Hepatocyte (in vitro differentiated cells): ENCODE measurements around the gene UBXN2A. TPM values are rescaled to one million over a fixed set of nuclear protein-coding genes. Genes with fewer than 3 reads are reported as not detected.

Experiments used
- DNase-seq: peaks from one replicate; pipeline ENCODE4 v3.0.0-alpha.2; 2016; ENCODE audit warnings: low spot score
- H2AFZ ChIP-seq: fragments of 200-600 bp; sonication (generic); 2 replicates; pipeline ENCODE4 v1.6.0; 2016; ENCODE audit warnings: antibody characterized with exemption, mild to moderate bottlenecking
- H3K27ac ChIP-seq: fragments of 200-600 bp; sonication (generic); 2 replicates; pipeline ENCODE4 v1.5.1; 2016; ENCODE audit warnings: mild to moderate bottlenecking
- H3K27me3 ChIP-seq: fragments of 200-600 bp; sonication (generic); 2 replicates; pipeline ENCODE4 v1.6.1; 2016
- H3K36me3 ChIP-seq: fragments of 200-600 bp; sonication (generic); replicated peaks from 2 replicates; pipeline ENCODE4 v1.5.1; 2016; ENCODE audit warnings: low read depth; ENCODE audit not compliant: insufficient read depth
- H3K4me1 ChIP-seq: fragments of 200-600 bp; sonication (generic); 2 replicates; pipeline ENCODE4 v1.5.1; 2016; ENCODE audit warnings: mild to moderate bottlenecking, moderate library complexity; ENCODE audit not compliant: insufficient read depth
- H3K4me2 ChIP-seq: fragments of 200-600 bp; sonication (generic); 2 replicates; pipeline ENCODE4 v1.6.0; 2016
- H3K4me3 ChIP-seq: fragments of 200-600 bp; sonication (generic); 2 replicates; pipeline ENCODE4 v1.5.1; 2016; ENCODE audit warnings: mild to moderate bottlenecking
- H3K79me2 ChIP-seq: fragments of 200-600 bp; sonication (generic); 2 replicates; pipeline ENCODE4 v1.6.0; 2017; ENCODE audit warnings: mild to moderate bottlenecking
- H3K9me2 ChIP-seq: fragments of 200-600 bp; sonication (generic); replicated peaks from 2 replicates; pipeline ENCODE4 v1.6.0; 2017; ENCODE audit warnings: mild to moderate bottlenecking; ENCODE audit not compliant: insufficient read depth
- H3K9me3 ChIP-seq: fragments of 200-600 bp; sonication (generic); 2 replicates; pipeline ENCODE4 v1.5.1; 2016; ENCODE audit warnings: low read depth, mild to moderate bottlenecking
- H4K20me1 ChIP-seq: fragments of 200-600 bp; sonication (generic); 2 replicates; pipeline ENCODE4 v1.6.0; 2016; ENCODE audit warnings: mild to moderate bottlenecking; ENCODE audit not compliant: insufficient read depth, poor library complexity, severe bottlenecking
- EZH2 ChIP-seq: fragments of 200-600 bp; sonication (generic); IDR thresholded peaks from 2 replicates; pipeline ENCODE4 v1.6.1; 2016; ENCODE audit warnings: antibody characterized with exemption, mild to moderate bottlenecking, borderline replicate concordance
- EZH2phosphoT487 ChIP-seq: fragments of 200-600 bp; sonication (generic); IDR thresholded peaks from one replicate; pipeline ENCODE4 v1.6.1; 2018; ENCODE audit warnings: antibody characterized with exemption, mild to moderate bottlenecking, low read depth, moderate library complexity; ENCODE audit not compliant: unreplicated experiment, severe bottlenecking
- WGBS: methylation state at CpG from one replicate; pipeline ENCODE4 v1.1.6; 2016; ENCODE audit warnings: low lambda C conversion rate; ENCODE audit errors: missing lambda C conversion rate; 5-methylcytosine and 5-hydroxymethylcytosine counted together
- polyA plus RNA-seq: library from polyadenylated mRNA; unstranded; fragments of >200 nt; fragmentation: Nextera tagmentation; extraction: Ambion mirVana; gene quantifications from 2 replicates; pipeline ENCODE4 v1.2.1, GENCODE V29; 2016
- total RNA-seq: library from RNA; depleted of rRNA; stranded (reverse); fragments of >200 nt; gene quantifications from 2 replicates; pipeline ENCODE4 v1.2.3, GENCODE V29; 2014
- TF ChIP-seq, protein P1 (sequence below): fragments of 200-600 bp; sonication (generic); IDR thresholded peaks from 2 replicates; pipeline ENCODE4 v1.5.1; 2016; ENCODE audit warnings: antibody characterized with exemption, mild to moderate bottlenecking; ENCODE audit not compliant: poor library complexity

The UBXN2A gene
- total and polyA plus RNA-seq, 2 experiments from 2014 or later: 15.9 to 16.4 TPM

DNA sequence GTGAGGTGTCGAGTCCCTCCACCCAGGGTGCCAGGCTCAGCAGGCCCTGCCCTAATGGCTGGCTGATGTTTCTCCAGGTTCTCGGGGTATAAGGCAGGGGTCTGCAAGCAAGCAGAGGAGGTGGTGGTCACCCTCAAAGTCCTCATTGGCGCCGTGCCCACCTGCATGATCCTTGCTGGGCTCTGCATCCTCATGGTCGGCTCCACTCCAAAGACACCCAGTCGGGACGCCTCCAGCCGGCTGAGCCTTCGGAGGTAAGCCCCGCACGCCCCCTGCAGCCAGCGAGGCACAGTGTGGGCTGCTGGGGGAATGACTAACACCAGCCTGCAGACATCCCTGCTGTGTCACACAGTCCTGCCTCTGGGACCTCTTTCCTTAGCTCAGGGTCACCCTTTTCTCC lies 83.8 kb downstream of the UBXN2A start:
- no peak overlapping the region for H2AFZ ChIP-seq
- no peaks in the 10 kb centered on the region for H3K9me3 ChIP-seq
- TF ChIP-seq, protein P1, sequence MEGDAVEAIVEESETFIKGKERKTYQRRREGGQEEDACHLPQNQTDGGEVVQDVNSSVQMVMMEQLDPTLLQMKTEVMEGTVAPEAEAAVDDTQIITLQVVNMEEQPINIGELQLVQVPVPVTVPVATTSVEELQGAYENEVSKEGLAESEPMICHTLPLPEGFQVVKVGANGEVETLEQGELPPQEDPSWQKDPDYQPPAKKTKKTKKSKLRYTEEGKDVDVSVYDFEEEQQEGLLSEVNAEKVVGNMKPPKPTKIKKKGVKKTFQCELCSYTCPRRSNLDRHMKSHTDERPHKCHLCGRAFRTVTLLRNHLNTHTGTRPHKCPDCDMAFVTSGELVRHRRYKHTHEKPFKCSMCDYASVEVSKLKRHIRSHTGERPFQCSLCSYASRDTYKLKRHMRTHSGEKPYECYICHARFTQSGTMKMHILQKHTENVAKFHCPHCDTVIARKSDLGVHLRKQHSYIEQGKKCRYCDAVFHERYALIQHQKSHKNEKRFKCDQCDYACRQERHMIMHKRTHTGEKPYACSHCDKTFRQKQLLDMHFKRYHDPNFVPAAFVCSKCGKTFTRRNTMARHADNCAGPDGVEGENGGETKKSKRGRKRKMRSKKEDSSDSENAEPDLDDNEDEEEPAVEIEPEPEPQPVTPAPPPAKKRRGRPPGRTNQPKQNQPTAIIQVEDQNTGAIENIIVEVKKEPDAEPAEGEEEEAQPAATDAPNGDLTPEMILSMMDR: peak; percentile 8
- TF ChIP-seq EZH2 (no peak), EZH2phosphoT487 (no peak)
- no peak for DNase-seq
- H4K20me1 ChIP-seq: no peaks in the 10 kb centered on the region
- 72% methylated on average over 12 of the region's 12 CpGs for WGBS
- no peaks in the 10 kb centered on the region for H3K27me3 ChIP-seq
- H3K36me3 ChIP-seq: no peaks in the 10 kb centered on the region
- no peak overlapping the region for H3K4me2 ChIP-seq
- no peaks in the 10 kb centered on the region for H3K4me1 ChIP-seq
- H3K79me2 ChIP-seq: no peaks in the 10 kb centered on the region
- H3K9me2 ChIP-seq: no peaks in the 10 kb centered on the region
- H3K27ac ChIP-seq: no peak overlapping the region
- no peak overlapping the region for H3K4me3 ChIP-seq

DNA sequence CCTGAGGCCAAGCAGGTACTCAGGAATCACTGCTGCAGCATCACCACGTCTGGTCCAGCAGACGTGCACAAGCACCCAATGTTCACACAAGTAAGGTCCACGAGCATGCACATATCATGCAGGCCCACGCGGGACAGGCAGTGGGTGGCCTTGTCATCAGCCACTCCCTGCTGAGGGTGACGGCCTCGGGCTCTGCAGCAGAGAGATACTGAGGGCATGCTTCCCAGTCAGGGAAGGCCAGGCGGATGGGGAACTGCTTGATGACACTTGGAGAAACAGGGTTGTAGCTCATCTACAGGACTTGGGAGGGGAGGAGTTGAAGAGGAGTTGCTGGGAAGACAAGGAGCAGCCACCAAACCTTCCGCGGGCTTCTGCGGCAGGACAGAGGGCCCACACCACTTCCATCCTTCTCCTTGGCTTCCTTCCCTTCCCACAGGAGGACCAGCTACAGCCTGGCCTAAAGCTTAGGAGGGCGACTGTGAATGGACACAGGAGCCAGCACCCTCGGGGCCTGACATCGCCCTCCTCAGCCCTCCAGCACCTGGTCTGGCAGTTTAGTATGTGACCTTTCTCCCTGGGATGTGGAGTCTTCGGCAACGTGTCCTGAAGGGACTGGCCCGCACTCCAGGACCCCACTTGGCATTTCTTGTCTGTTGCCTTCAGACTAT lies 84.9 kb downstream of the UBXN2A start:
- Histone ChIP-seq H3K36me3 (no peaks in the 10 kb centered on the region), H4K20me1 (no peaks in the 10 kb centered on the region), H3K9me2 (no peaks in the 10 kb centered on the region), H3K4me1 (no peaks in the 10 kb centered on the region), H3K4me3 (no peak overlapping the region), H3K9me3 (no peaks in the 10 kb centered on the region), H2AFZ (no peak overlapping the region), H3K27ac (no peak overlapping the region), H3K79me2 (no peaks in the 10 kb centered on the region), H3K4me2 (no peak overlapping the region), H3K27me3 (no peaks in the 10 kb centered on the region)
- no peak for DNase-seq
- TF ChIP-seq EZH2 (no peak), EZH2phosphoT487 (no peak)
- TF ChIP-seq, protein P1: no peak
- WGBS: 91% methylated on average over 17 of the region's 17 CpGs

DNA sequence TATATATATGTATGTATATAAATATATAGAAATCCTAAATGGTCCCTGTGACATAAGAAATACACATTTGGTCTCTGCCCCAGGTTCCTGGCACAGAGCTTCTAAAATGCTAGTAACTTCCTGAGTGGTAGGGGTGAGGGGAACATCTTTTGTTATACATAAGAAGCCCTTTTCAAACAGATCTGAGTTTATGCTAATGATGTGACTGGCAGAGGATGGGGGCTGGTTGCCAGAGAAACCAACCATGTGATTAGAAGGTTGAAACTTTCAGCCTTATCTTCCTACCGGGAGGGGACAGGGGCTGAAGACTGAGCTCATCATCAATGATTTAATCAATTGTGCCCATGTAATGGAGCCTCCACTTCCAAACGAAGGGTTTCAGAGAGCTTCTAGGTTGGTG lies 86.0 kb downstream of the UBXN2A start:
- no peaks in the 10 kb centered on the region for H3K79me2 ChIP-seq
- no peaks in the 10 kb centered on the region for H3K36me3 ChIP-seq
- H3K4me2 ChIP-seq: no peak overlapping the region
- TF ChIP-seq EZH2 (no peak), EZH2phosphoT487 (no peak)
- TF ChIP-seq, protein P1: no peak
- H3K9me2 ChIP-seq: no peaks in the 10 kb centered on the region
- no peak overlapping the region for H2AFZ ChIP-seq
- no peak overlapping the region for H3K27ac ChIP-seq
- no peaks in the 10 kb centered on the region for H3K4me1 ChIP-seq
- DNase-seq: no peak
- H4K20me1 ChIP-seq: no peaks in the 10 kb centered on the region
- 43% methylated on average over 2 of the region's 2 CpGs for WGBS
- H3K4me3 ChIP-seq: no peak overlapping the region
- H3K27me3 ChIP-seq: no peaks in the 10 kb centered on the region
- no peaks in the 10 kb centered on the region for H3K9me3 ChIP-seq
